GM21515 (cell line): Measurements from ENCODE around the gene SRA1.
"Not testable (repeated sequence)": the region's sequence is repeated elsewhere in the genome, so short reads cannot be mapped to it uniquely, and the experiment has no call there.

ENCODE experiments used
- ATAC-seq: cut with Tn5 transposase; IDR thresholded peaks from one replicate; pipeline ENCODE4 v1.9.1; 2021; ENCODE audit not compliant: unreplicated experiment

SRA1 gene

GRCh38 chr5:140557136-140557805, at the start of gene SRA1:
Gene SRA1, minus strand, starts transcription at chr5:140557473. Its CDS starts 21 bp downstream, at chr5:140557452.
- ATAC-seq, result peak; percentile 94

GRCh38 chr5:140607031-140607430, 49.8 kb upstream of the SRA1 start:
- ATAC-seq, result no peak

GRCh38 chr5:140605879-140606278, 48.6 kb upstream of the SRA1 start:
- no peak for ATAC-seq

- no peak for ATAC-seq
Observed at GRCh38 chr5:140603734-140604133, 46.5 kb upstream of the SRA1 start.

- ATAC-seq, result not testable (repeated sequence)
Observed at GRCh38 chr5:140603446-140603698, 46.1 kb upstream of the SRA1 start.

DNA sequence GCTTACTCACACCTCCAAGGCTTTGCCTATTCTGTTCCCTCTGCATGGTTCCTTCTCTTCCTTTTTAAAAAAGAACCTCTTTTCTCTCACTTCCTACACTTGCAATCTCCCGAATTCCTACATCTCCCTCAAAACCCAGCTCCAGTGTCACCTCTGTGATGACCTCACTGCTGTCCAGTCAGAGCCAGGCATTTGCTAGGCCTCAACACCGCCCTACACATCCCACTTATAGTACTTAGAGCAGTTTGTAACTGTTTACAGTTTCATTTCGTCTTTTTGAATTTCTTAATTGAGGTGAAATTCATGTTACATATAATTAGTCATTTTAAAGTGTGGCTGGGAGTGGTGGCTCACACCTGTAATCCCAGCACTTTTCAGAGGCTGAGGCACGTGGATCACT, 44.9 kb upstream of the SRA1 start:
- no peak for ATAC-seq

- ATAC-seq, result no peak
Observed at GRCh38 chr5:140600096-140600495, 42.8 kb upstream of the SRA1 start.

DNA sequence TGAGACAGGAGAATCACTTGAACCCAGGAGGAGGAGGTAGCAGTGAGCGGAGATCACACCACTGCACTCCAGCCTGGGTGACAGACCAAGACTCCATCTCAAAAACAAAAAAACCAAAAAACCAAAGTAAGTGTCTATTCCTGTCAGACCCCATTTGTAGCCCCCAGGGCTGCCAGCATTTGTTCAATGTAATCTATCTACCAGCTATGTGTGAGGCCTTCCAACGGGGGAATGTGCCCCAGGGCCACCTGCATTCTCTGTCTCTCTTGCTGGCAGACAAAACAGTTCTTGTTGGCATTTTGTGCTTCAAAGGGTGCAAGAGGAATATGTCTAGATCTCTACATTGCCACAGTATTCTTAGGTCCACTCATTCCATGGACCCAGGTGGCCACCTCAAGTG, 41.6 kb upstream of the SRA1 start:
- no peak for ATAC-seq

GRCh38 chr5:140596321-140596741, 39.1 kb upstream of the SRA1 start:
- ATAC-seq, result no peak

GRCh38 chr5:140595538-140596300, 38.4 kb upstream of the SRA1 start:
- ATAC-seq, result no peak

DNA sequence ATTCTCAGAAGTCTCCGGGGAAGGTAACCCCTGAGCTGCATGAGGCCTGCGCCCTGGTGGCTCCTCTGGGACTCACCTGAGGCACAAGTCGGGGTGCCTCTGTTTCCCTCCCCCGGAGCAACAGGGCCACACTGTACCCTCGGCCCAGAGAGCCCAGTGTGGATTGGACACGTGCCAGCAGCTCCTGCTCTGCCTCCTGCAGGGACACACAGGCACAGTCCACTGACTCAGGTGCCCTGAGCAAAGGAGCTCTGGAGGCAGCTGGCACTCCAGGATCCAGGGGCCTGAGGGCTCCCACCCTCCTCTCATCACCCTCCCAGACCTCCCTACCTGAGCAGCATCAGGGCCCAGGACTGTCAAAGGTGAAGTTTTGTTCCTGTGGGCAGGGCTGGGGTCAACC, 36.9 kb upstream of the SRA1 start:
- ATAC-seq, result no peak

- not testable (repeated sequence) for ATAC-seq
Observed at GRCh38 chr5:140593070-140593469, 35.8 kb upstream of the SRA1 start.

DNA sequence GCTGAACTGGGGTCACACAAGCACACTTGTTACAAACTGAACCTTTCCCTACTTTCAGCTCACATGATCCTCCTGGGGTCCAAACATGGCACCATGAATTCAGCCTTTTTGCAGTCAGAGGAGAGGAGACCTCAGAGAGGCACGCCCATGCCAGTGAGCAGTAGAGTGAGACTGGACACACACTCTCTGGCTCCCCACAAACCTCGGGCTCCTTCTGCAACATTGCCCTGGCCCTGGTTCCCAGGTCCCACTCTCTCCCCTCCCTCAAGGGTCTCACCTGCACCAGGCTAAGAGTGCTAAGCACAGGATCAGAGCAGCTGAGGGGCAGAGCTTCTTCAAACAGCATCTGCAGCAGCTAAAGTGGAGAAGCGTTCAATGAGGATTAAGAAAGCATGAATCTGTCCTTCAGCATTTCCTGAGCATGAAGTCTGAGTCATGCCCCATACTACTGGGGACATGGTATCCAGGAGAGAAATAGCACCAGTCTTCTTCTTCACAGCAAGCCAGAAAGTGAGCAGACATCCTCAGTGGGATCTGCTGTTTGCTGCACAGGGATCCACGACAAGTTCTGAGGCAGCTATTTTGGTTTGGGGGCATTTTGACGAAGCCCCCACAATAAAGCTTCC, 34.6 kb upstream of the SRA1 start:
- no peak for ATAC-seq

DNA sequence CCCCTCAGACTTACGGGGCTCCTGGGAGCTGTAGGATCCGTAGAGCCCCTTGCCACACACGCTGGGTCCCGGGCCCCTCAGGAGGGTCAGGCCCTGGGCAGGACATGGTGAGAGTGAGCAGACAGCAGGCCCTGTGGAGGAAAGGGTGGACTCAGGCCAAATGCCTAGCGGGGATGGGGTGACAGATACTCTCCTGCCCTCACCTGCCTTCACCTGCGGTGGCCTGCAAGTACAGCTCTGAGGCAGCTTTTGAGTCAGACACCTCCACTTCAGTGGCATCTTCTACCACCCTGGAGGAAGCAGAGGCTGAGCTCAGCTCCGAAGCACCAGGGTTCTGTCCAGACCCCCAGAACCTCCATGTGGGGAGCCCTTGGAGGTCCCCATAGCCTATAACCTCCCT, 33.6 kb upstream of the SRA1 start:
- no peak for ATAC-seq

DNA sequence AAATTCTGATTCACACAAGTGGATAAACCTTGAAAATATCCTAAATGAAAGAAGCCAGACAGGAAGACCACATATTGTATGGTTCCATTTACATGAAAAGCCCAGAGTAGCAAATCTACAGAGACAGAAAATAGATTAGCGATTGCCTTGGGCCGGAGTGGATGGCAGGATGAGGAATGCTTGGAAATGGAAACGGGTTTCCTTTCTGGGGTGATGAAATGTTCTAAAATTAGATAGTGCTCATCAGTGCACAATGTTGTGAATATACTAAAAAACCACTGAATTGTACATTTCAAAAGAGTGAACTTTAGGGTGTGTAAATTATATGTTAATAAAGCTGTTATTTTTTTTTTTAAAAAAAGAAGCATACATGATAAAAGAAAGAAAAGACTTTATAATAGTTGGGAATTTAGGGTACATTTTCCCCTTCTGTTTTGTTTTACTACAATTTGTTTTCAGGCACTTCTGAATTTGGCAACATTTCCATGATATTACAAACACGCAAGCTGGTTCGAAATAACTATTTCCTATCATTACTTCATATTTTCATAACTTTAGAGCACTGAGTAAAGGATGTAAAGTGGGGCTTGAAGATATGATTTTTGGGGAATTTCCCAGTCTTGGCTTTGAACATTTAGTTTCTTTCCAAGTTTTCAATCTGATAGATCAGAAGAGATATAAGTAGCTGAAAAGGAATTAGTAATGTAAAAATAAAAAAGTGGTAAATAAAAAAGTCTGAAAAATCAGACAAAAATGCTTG, 31.2 kb upstream of the SRA1 start:
- ATAC-seq, result no peak

GRCh38 chr5:140587495-140587894, 30.2 kb upstream of the SRA1 start:
- no peak for ATAC-seq

- ATAC-seq, result not testable (repeated sequence)
Observed at GRCh38 chr5:140579188-140579747, 22.0 kb upstream of the SRA1 start.

GRCh38 chr5:140576776-140577201, 19.5 kb upstream of the SRA1 start:
- no peak for ATAC-seq

DNA sequence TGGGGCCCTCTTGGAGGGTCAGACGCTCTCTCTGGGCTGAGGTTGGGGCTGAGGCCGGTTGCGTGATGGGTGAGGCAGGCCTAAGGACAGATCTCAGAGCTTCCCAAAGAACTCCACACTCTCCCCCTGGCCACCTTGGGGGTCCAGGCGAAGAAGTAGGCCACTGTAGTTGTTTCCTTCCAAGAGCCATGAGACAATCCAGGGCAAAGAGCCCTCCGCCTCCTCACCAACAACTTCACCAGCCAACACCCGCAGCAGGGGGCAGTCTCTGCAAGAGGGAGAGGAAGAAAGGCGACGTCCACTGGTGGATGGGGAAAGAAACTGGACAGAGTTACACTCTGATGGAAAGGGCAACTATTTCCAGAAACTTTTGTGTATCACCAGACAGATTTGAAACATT, 18.0 kb upstream of the SRA1 start:
- no peak for ATAC-seq

GRCh38 chr5:140574165-140574564, 16.9 kb upstream of the SRA1 start:
- no peak for ATAC-seq

DNA sequence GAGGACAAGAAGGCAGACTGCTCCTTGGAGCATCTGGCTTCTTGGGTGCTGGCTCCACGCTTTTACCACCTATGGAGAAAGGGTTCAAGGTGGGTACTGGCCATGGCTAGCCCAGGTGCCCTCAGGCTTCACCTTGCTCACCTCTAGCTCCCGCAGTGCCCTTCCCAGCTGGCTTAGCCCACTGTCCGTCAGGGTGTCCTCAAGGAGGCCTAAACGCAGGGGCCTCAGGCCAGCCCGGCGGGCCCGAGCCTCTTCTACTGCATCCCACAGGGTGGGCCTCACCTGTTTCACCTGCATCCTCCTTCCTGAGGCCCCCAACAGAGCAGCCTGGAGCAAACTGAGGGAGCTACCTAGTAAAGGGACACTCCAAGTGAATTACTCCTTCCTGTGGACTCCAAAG, 16.4 kb upstream of the SRA1 start:
- ATAC-seq, result no peak
